Liver (tissue), 9 donors: ENCODE data around the gene NBAS. TPM values are rescaled to one million over a fixed set of nuclear protein-coding genes. Genes with fewer than 3 reads are reported as not detected.

Experiments
- DNase-seq: peaks from one replicate; pipeline ENCODE4 v3.0.0-alpha.2; 2017; ENCODE audit warnings: low spot score
- H3K27ac ChIP-seq, 2 donors: one replicate each; pipeline ENCODE4 v1.7.0; 2013; ENCODE audit warnings: inconsistent platforms in 2 of 2, low read length in 2 of 2, control low read depth in 1 of 2, low read depth in 1 of 2, mild to moderate bottlenecking in 1 of 2
- H3K27me3 ChIP-seq, 4 donors: one replicate each; pipeline versions ENCODE4 v1.6.1 to v1.7.0; 2013; ENCODE audit warnings: low read length in 3 of 4, inconsistent platforms in 1 of 4, mild to moderate bottlenecking in 1 of 4, moderate library complexity in 1 of 4; ENCODE audit not compliant: control insufficient read depth in 4 of 4, insufficient read depth in 4 of 4
- H3K36me3 ChIP-seq, 4 donors: one replicate each; pipeline versions ENCODE4 v1.6.1 to v1.7.0; 2013; ENCODE audit warnings: low read length in 3 of 4, mild to moderate bottlenecking in 3 of 4, low read depth in 1 of 4, moderate library complexity in 1 of 4; ENCODE audit not compliant: control insufficient read depth in 4 of 4, insufficient read depth in 3 of 4
- H3K4me1 ChIP-seq, 4 donors: one replicate each; pipeline versions ENCODE4 v1.6.1 to v1.7.0; 2013; ENCODE audit warnings: low read length in 3 of 4, mild to moderate bottlenecking in 3 of 4, moderate library complexity in 1 of 4; ENCODE audit not compliant: control insufficient read depth in 4 of 4, insufficient read depth in 4 of 4
- H3K4me3 ChIP-seq, 3 donors: one replicate each; pipeline versions ENCODE4 v1.6.1 to v1.7.0; 2013; ENCODE audit warnings: low read length in 3 of 3, control low read depth in 1 of 3, low read depth in 1 of 3, mild to moderate bottlenecking in 1 of 3
- H3K9ac ChIP-seq, 2 donors: one replicate each; pipeline ENCODE4 v1.7.0; 2013; ENCODE audit warnings: low read length in 2 of 2, mild to moderate bottlenecking in 2 of 2, moderate library complexity in 2 of 2, control low read depth in 1 of 2, low read depth in 1 of 2
- H3K9me3 ChIP-seq, 4 donors: one replicate each; pipeline versions ENCODE4 v1.6.1 to v1.7.0; 2013; ENCODE audit warnings: low read length in 3 of 4; ENCODE audit not compliant: control insufficient read depth in 4 of 4
- ATF3 ChIP-seq: IDR thresholded peaks from 2 replicates; pipeline ENCODE4 v1.6.1; 2016; ENCODE audit warnings: antibody characterized with exemption
- CTCF ChIP-seq: fragments of 150-350 bp; IDR thresholded peaks from 2 replicates; pipeline ENCODE4 v1.5.1; 2017; ENCODE audit warnings: improper control_type of control experiment, low read depth, low read length; ENCODE audit not compliant: missing input control
- EGR1 ChIP-seq, 2 donors: IDR thresholded peaks; 2 replicates each; pipeline ENCODE4 v1.6.1; 2016 to 2018; ENCODE audit warnings: antibody characterized with exemption in 2 of 2, low read depth in 2 of 2
- FOXA1 ChIP-seq: IDR thresholded peaks from 2 replicates; pipeline ENCODE4 v1.6.1; 2016; ENCODE audit warnings: antibody characterized with exemption
- FOXA2 ChIP-seq: IDR thresholded peaks from 2 replicates; pipeline ENCODE4 v1.6.1; 2016; ENCODE audit warnings: antibody characterized with exemption
- GABPA ChIP-seq, 2 donors: IDR thresholded peaks in 1 of 2; conservative IDR thresholded peaks in 1 of 2; 2 replicates each; pipeline ENCODE4 v1.6.1; 2016; ENCODE audit warnings: antibody characterized with exemption in 2 of 2, mild to moderate bottlenecking in 1 of 2, moderate library complexity in 1 of 2
- HNF4A ChIP-seq, 2 donors: conservative IDR thresholded peaks; 2 replicates each; pipeline ENCODE4 v1.6.1; 2016; ENCODE audit warnings: antibody characterized with exemption in 2 of 2, mild to moderate bottlenecking in 2 of 2
- HNF4G ChIP-seq: IDR thresholded peaks from 2 replicates; pipeline ENCODE4 v1.6.1; 2016; ENCODE audit warnings: antibody characterized with exemption
- JUND ChIP-seq, 2 donors: IDR thresholded peaks; 2 replicates each; pipeline ENCODE4 v1.6.1; 2016; ENCODE audit warnings: antibody characterized with exemption in 2 of 2
- MAX ChIP-seq: IDR thresholded peaks from 2 replicates; pipeline ENCODE4 v1.6.1; 2016; ENCODE audit warnings: antibody characterized with exemption
- NR2F2 ChIP-seq: IDR thresholded peaks from 2 replicates; pipeline ENCODE4 v1.6.1; 2016; ENCODE audit warnings: antibody characterized with exemption
- RAD21 ChIP-seq, 2 donors: IDR thresholded peaks; 2 replicates each; pipeline ENCODE4 v1.6.1; 2016; ENCODE audit warnings: antibody characterized with exemption in 2 of 2, mild to moderate bottlenecking in 2 of 2
- REST ChIP-seq: IDR thresholded peaks from 2 replicates; pipeline ENCODE4 v1.6.1; 2016; ENCODE audit warnings: antibody characterized with exemption, mild to moderate bottlenecking
- RXRA ChIP-seq, 2 donors: IDR thresholded peaks; 2 replicates each; pipeline ENCODE4 v1.6.1; 2017 to 2018; ENCODE audit warnings: antibody characterized with exemption in 2 of 2, mild to moderate bottlenecking in 1 of 2
- SP1 ChIP-seq: IDR thresholded peaks from 2 replicates; pipeline ENCODE4 v1.6.1; 2018; ENCODE audit warnings: antibody characterized with exemption, mild to moderate bottlenecking
- TAF1 ChIP-seq: conservative IDR thresholded peaks from 2 replicates; pipeline ENCODE4 v1.6.1; 2016; ENCODE audit warnings: antibody characterized with exemption, mild to moderate bottlenecking
- YY1 ChIP-seq: IDR thresholded peaks from 2 replicates; pipeline ENCODE4 v1.6.1; 2016; ENCODE audit warnings: antibody characterized with exemption, mild to moderate bottlenecking
- ZBTB33 ChIP-seq: IDR thresholded peaks from 2 replicates; pipeline ENCODE4 v1.6.1; 2016; ENCODE audit warnings: antibody characterized with exemption
- WGBS: extraction: QIAGEN DNeasy Blood & Tissue Kit; methylation state at CpG from one replicate; pipeline ENCODE4 v1.1.7; 2013; 5-methylcytosine and 5-hydroxymethylcytosine counted together
- polyA plus RNA-seq, 2 donors: library from polyadenylated mRNA; stranded (reverse) in 1 of 2; unstranded in 1 of 2; fragments of 200-250 nt in 1 of 2; fragments of >200 nt in 1 of 2; fragmentation: Nextera tagmentation in 1 of 2; extraction: Ambion mirVana in 1 of 2; gene quantifications; one replicate each; pipeline versions ENCODE4 v1.2.1 to v1.2.3, GENCODE V29; 2013 to 2015
- total RNA-seq, 2 donors: library from RNA; depleted of rRNA; stranded (reverse); fragments of >200 nt; gene quantifications; one replicate each; pipeline ENCODE4 v1.2.3, GENCODE V29; 2014
- donor health status: healthy.
- donor health status: healthy.
- donor health status: healthy.
- donor health status: healthy.
- donor health status: healthy.

Gene NBAS
- total and polyA plus RNA-seq, 4 donors: 10.5 to 40.0 (median 18.9) TPM

GRCh38 chr2:15205562-15205961, 355.6 kb downstream of the NBAS start:
- DNase-seq: no peak
- TF ChIP-seq GABPA (IDR thresholded peaks at IDR 0.05 in 1 of 2, conservative IDR thresholded peaks at IDR 0.05 in 1 of 2) (no peak), HNF4A (conservative IDR thresholded peaks at IDR 0.05) (no peak), RXRA (IDR thresholded peaks at IDR 0.05) (no peak), ATF3 (no peak), RAD21 (IDR thresholded peaks at IDR 0.05) (no peak), FOXA2 (no peak), JUND (IDR thresholded peaks at IDR 0.05) (no peak), EGR1 (IDR thresholded peaks at IDR 0.05; ENCODE audit: low read depth in 2 of 2) (no peak)
- Histone ChIP-seq H3K36me3 (no peaks in the 10 kb centered on the region), H3K27ac (no peak overlapping the region), H3K4me3 (no peak overlapping the region), H3K27me3 (no peaks in the 10 kb centered on the region), H3K4me1 (no peaks in the 10 kb centered on the region), H3K9ac (no peak overlapping the region), H3K9me3 (no peaks in the 10 kb centered on the region)
- WGBS: 96% methylated on average over 5 of the region's 5 CpGs

- no peak for DNase-seq
- WGBS: 91% methylated on average over 1 of the region's 1 CpG
- Histone ChIP-seq H3K4me1 (no peaks in the 10 kb centered on the region), H3K36me3 (no peaks in the 10 kb centered on the region), H3K9ac (no peak overlapping the region), H3K9me3 (no peaks in the 10 kb centered on the region), H3K27me3 (no peaks in the 10 kb centered on the region), H3K27ac (no peak overlapping the region), H3K4me3 (no peak overlapping the region)
- TF ChIP-seq HNF4A (conservative IDR thresholded peaks at IDR 0.05) (no peak), NR2F2 (no peak), JUND (IDR thresholded peaks at IDR 0.05) (no peak), FOXA2 (no peak), GABPA (IDR thresholded peaks at IDR 0.05 in 1 of 2, conservative IDR thresholded peaks at IDR 0.05 in 1 of 2) (no peak)
Observed at GRCh38 chr2:15201009-15201408, 360.1 kb downstream of the NBAS start.

GRCh38 chr2:15200581-15200980, 360.6 kb downstream of the NBAS start:
- Histone ChIP-seq H3K9ac (no peak overlapping the region), H3K9me3 (no peaks in the 10 kb centered on the region), H3K4me1 (no peaks in the 10 kb centered on the region), H3K27me3 (no peaks in the 10 kb centered on the region), H3K4me3 (no peak overlapping the region), H3K36me3 (no peaks in the 10 kb centered on the region), H3K27ac (no peak overlapping the region)
- no peak for DNase-seq
- TF ChIP-seq HNF4G (no peak), GABPA (IDR thresholded peaks at IDR 0.05 in 1 of 2, conservative IDR thresholded peaks at IDR 0.05 in 1 of 2) (no peak), CTCF (no peak), TAF1 (no peak), ATF3 (no peak), MAX (no peak), NR2F2 (no peak), JUND (IDR thresholded peaks at IDR 0.05) (no peak), RXRA (IDR thresholded peaks at IDR 0.05) (no peak), EGR1 (IDR thresholded peaks at IDR 0.05; ENCODE audit: low read depth in 2 of 2) (no peak), YY1 (no peak), HNF4A (conservative IDR thresholded peaks at IDR 0.05) (no peak), FOXA1 (no peak), RAD21 (IDR thresholded peaks at IDR 0.05) (no peak), SP1 (no peak), REST (no peak), ZBTB33 (no peak), FOXA2 (no peak)
